HS-5 (cell line): Measurements from ENCODE around the gene AXDND1.
"Not testable (repeated sequence)": the region's sequence is repeated elsewhere in the genome, so short reads cannot be mapped to it uniquely, and the experiment has no call there.

Experiments used
- DNase-seq: peaks from one replicate; pipeline ENCODE4 v3.0.0-alpha.2; 2012; ENCODE audit warnings: low read depth

The AXDND1 gene, protein sequence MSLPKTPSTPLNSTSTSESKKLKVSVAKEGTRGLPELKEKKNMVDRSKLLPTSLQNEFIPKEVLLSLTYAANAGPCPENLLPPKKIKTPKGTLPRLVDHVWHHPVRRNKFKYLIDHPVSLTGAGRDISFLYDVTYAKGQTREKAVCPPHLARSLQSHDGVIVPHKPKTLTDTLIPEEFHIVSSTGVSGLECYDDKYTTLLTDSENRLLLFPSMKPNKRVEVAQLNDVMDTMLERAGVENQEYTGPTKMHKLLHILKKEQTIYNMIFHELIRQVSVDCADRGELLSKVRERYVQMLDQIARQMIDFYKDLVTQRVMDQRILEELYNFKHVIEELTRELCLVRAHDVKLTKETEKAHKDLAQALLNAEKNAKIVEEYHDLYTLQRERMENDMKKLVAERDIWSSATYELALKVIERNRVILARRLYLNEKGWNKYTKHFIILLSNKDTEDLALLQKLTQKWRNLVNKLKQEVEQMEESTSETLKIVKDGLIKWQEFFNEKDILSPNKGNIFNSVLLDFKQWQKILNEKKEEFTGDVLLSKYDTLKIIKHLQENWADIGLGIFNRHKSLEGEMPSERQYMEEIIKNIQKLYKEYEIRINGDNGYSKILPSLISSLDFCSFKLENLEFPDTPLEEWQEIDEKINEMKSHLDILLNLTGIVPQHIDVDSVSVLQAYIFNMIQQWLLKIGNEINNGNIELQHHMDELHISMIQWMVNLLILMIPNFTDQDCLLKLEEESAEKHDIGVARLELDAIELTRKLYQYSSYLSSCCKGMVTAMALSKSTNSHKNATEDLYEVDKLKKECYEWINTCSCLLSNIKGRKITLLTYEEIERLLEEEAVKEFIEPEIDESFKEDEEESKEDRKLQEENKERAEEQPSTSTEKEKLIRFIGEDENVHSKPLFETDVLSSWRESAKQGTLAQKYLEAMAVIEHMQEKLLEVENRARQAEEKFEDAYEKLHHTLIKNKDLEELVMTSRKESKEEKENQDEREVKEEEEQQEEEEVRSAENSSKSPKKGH

DNA sequence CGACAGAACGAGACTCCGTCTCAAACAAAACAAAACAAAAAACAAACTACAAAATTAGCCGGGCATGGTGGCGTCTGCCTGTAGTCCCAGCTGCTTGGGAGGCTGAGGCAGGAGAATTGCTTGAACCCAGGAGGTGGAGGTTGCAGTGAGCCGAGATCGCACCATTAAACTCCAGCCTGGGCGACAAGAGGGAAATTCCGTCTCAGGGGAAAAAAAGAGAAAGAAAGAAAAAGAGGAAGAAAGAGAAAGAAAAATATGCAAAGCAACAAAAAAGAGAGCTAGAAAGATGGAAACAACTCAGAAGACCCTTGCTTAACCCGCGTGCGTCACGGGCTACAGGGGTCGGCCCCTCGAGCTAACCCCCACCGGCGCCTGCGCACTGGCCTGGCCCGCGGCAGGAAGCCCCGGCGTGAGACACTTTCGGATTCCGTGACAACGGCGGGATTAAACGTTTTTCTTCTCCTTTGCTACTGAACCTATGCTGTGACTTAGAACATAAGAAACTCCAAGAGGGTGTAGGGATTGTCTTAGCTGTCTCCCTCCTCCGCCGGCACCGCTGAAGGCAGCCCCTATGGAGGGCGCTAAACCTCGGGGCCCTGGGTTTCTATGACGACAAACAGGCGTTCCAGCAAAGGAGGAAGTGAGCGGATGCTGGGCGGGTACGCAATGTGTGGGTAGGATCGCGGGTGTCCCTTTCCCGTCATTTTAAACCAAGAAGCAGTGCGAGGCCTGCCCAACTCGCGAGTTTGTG lies at the start of gene AXDND1:
Gene AXDND1 (plus strand): TSS at position 630 of the 751 bp plus-strand sequence. CDS start 539 bp downstream, outside the sequence.
- DNase-seq: peak; percentile 71

GRCh38 chr1:179318491-179318890 lies 47.3 kb upstream of the AXDND1 start:
- DNase-seq: no peak

GRCh38 chr1:179321533-179322216 lies 44.1 kb upstream of the AXDND1 start:
- no peak for DNase-seq

DNA sequence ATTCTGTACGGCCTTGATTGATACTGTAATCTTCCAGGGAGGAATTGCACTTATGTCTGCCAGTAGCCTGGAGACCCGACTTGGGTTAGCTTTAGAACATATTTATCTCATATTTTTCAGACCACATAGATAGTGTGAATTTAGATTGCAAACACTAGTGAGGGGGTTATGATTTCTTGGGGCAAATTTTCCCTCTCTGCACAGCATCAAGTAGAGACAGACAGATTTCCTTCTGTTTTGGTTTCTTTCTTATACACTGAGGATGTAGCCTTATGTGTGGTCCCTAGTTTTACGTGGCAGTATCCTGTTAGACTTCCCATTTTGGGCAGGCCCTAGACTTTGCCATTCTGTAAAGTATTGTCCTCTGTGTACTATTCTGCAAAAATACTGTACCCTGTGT lies 43.2 kb upstream of the AXDND1 start:
- no peak for DNase-seq

GRCh38 chr1:179323436-179323835 lies 42.3 kb upstream of the AXDND1 start:
- DNase-seq: no peak

- DNase-seq: no peak
These were observed 39.9 kb upstream of the AXDND1 start for GRCh38 chr1:179325836-179326235.

- DNase-seq: no peak
These were observed 39.0 kb upstream of the AXDND1 start for GRCh38 chr1:179326746-179327145.

DNA sequence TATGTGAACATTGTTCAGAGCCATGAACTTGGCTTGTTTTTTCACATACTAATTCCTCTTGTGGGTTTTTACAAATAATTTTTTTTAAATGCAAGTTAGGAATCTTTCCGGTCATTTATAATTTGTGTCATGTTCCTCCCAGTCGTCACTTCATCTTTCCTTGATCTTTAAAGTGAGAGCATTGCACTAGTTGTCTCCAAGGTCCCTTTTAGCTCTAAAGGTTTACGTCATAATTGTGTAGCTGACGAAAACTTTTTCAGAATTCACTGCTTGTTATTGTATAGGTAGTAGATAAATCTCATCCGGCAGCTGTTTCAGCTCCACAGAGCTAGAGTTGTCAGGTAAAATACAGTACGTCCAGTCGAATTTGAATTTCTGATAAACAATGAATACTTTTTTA lies 38.6 kb upstream of the AXDND1 start:
- DNase-seq: no peak

- no peak for DNase-seq
These were observed 38.1 kb upstream of the AXDND1 start for GRCh38 chr1:179327679-179328078.

- DNase-seq: no peak
These were observed 35.9 kb upstream of the AXDND1 start for GRCh38 chr1:179329862-179330261.

DNA sequence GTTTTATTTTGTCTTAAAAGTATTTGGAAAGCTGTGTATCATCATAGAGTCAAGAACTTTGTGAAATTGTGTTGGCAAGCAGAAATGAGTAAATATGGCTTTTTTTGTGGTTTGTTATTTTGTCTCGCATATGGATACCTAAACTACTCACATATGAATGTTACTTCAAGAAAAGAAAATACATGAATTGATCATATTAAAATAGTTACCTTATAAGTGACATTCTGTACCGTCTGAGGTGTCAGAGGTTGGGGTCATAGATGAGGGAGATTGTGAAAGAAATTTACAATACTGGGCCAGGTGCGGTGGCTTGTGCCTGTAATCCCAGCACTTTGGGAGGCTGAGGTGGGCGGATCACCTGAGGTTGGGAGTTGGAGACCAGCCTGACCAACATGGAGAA lies 31.3 kb upstream of the AXDND1 start:
- no peak for DNase-seq

GRCh38 chr1:179337288-179337687 lies 28.5 kb upstream of the AXDND1 start:
- DNase-seq: no peak

DNA sequence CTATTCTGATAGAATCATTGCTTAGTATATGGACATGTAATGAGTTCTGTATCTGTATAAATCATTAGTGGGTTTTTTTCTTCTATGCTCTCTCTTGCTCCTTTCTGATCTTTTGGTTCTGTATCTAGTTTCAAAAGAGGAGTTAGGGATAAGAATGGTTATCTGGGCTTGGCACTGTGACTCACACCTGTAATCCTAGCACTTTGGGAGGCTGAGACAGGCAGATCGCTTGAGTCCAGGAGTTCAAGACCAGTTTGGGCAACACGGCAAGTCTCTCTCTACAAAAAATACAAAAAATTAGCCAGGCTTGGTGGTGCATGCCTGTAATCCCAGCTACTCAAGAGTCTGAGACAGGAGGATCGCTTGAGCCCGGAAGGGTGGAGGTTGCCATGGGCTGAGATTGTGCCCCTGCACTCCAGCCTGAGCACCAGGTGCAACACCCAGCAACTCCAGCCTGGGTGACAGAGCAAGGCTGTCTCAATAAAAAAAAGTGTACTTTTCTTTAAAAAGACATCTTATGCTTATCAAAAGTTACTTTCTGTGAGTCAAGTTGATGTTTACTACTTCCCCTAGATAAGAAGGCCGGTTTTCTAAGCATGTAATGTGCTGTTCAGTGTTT lies 27.7 kb upstream of the AXDND1 start:
- no peak for DNase-seq

GRCh38 chr1:179340918-179341317 lies 24.9 kb upstream of the AXDND1 start:
- DNase-seq: no peak

GRCh38 chr1:179341943-179342547 lies 23.7 kb upstream of the AXDND1 start:
- DNase-seq: no peak

- no peak for DNase-seq
These were observed 22.9 kb upstream of the AXDND1 start for GRCh38 chr1:179342740-179343404.

DNA sequence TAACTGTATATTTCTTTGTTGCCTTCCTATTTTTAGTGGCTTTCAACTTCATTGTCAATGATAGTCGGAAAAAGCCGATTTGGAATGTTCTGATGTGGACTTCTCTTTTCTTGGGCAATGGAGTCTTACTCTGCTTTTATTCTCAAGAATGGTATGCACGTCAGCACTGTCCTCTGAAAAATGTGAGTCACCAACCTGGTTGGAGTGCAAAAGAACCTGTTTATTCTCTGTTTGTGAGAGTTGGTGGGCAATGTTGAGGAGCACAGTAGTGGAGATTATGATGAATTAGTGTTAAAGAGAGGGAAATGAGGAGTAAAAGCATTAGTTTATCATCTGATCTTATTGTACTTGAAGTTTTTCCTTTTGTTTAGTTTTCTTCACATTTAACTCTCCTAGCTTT lies 14.5 kb upstream of the AXDND1 start:
- no peak for DNase-seq

- DNase-seq: no peak
These were observed 13.5 kb upstream of the AXDND1 start for GRCh38 chr1:179352236-179352635.

GRCh38 chr1:179353546-179353945 lies 12.2 kb upstream of the AXDND1 start:
- DNase-seq: no peak

GRCh38 chr1:179361631-179362030 lies 4.1 kb upstream of the AXDND1 start:
- DNase-seq: not testable (repeated sequence)
